CD14-positive monocyte (primary cell): ENCODE data around the gene ITGB3. TPM values are rescaled to one million over a fixed set of nuclear protein-coding genes. Genes with fewer than 3 reads are reported as not detected.
A peak's percentile ranks its signal among the peaks of the same experiment; 100 is the strongest.

Experiments used
- DNase-seq, 3 donors: peaks; one replicate each; pipeline ENCODE4 v3.0.0-alpha.2; 2011 to 2022
- H2AFZ ChIP-seq: 2 replicates; pipeline ENCODE4 v1.6.0; 2012; ENCODE audit warnings: mild to moderate bottlenecking, low read depth, low read length, inconsistent platforms; ENCODE audit not compliant: insufficient read depth, poor library complexity, severe bottlenecking
- H3K27ac ChIP-seq, 2 donors: 1 replicate in 1 of 2; 2 replicates in 1 of 2; pipeline ENCODE4 v1.5.1; 2012 to 2013; ENCODE audit warnings: low read length in 2 of 2, control low read depth in 1 of 2, inconsistent platforms in 1 of 2, low read depth in 1 of 2, mild to moderate bottlenecking in 1 of 2
- H3K27me3 ChIP-seq, 2 donors: one replicate each; pipeline versions ENCODE4 v1.6.0 to v1.6.1; 2011 to 2013; ENCODE audit warnings: low read length in 2 of 2; ENCODE audit not compliant: control insufficient read depth in 2 of 2, insufficient read depth in 2 of 2
- H3K36me3 ChIP-seq, 2 donors: replicated peaks in 1 of 2; 1 replicate in 1 of 2; 2 replicates in 1 of 2; pipeline versions ENCODE4 v1.5.1 to v1.6.1; 2012 to 2013; ENCODE audit warnings: low read length in 2 of 2, control low read depth in 1 of 2, inconsistent platforms in 1 of 2, mild to moderate bottlenecking in 1 of 2; ENCODE audit not compliant: insufficient read depth in 2 of 2, control insufficient read depth in 1 of 2
- H3K4me1 ChIP-seq, 2 donors: 1 replicate in 1 of 2; 2 replicates in 1 of 2; pipeline versions ENCODE4 v1.5.1 to v1.6.1; 2012 to 2013; ENCODE audit warnings: low read length in 2 of 2, control low read depth in 1 of 2, inconsistent platforms in 1 of 2, mild to moderate bottlenecking in 1 of 2, moderate library complexity in 1 of 2; ENCODE audit not compliant: insufficient read depth in 2 of 2, control insufficient read depth in 1 of 2
- H3K4me2 ChIP-seq: replicated peaks from 2 replicates; pipeline ENCODE3; 2012; ENCODE audit warnings: low read length, moderate library complexity, mild to moderate bottlenecking; ENCODE audit not compliant: poor library complexity, severe bottlenecking; ENCODE audit errors: extremely low read depth
- H3K4me3 ChIP-seq, 3 experiments: fragments of 200-600 bp in 1 of 3; sonication (generic) in 1 of 3; replicated peaks in 1 of 3; 1 replicate in 2 of 3; 2 replicates in 1 of 3; pipeline ENCODE4 v1.5.1; 2011 to 2013; ENCODE audit warnings: low read length in 3 of 3, mild to moderate bottlenecking in 3 of 3, control low read depth in 2 of 3, low read depth in 2 of 3, inconsistent platforms in 1 of 3, moderate library complexity in 1 of 3
- H3K79me2 ChIP-seq: 2 replicates; pipeline ENCODE4 v1.6.0; 2012; ENCODE audit warnings: mild to moderate bottlenecking, control low read depth, inconsistent platforms, low read length, moderate library complexity; ENCODE audit not compliant: insufficient read depth
- H3K9ac ChIP-seq: 2 replicates; pipeline ENCODE4 v1.6.0; 2017; ENCODE audit warnings: low read length, mild to moderate bottlenecking; ENCODE audit not compliant: insufficient read depth, poor library complexity, severe bottlenecking
- H3K9me3 ChIP-seq, 2 donors: replicated peaks in 1 of 2; 1 replicate in 1 of 2; 2 replicates in 1 of 2; pipeline versions ENCODE4 v1.5.1 to v1.6.1; 2012 to 2013; ENCODE audit warnings: low read length in 2 of 2, control low read depth in 1 of 2; ENCODE audit not compliant: control insufficient read depth in 1 of 2, insufficient read depth in 1 of 2
- H4K20me1 ChIP-seq: 2 replicates; pipeline ENCODE4 v1.6.0; 2012; ENCODE audit warnings: mild to moderate bottlenecking, low read length, control low read depth, moderate library complexity; ENCODE audit not compliant: insufficient read depth
- H3K27ac Mint-ChIP-seq, 7 donors: one replicate each; pipeline ENCODE4 v1.8.0; 2020; ENCODE audit warnings: mild to moderate bottlenecking in 7 of 7, mixed read lengths in 7 of 7, moderate library complexity in 6 of 7, inconsistent platforms in 2 of 7
- H3K27me3 Mint-ChIP-seq, 3 donors: one replicate each; pipeline ENCODE4 v1.8.0; 2021 to 2022; ENCODE audit warnings: low read depth in 3 of 3, mild to moderate bottlenecking in 3 of 3, mixed read lengths in 3 of 3, moderate library complexity in 3 of 3, inconsistent platforms in 1 of 3
- H3K36me3 Mint-ChIP-seq, 2 donors: one replicate each; pipeline ENCODE4 v1.8.0; 2020; ENCODE audit warnings: mixed read lengths in 2 of 2, inconsistent platforms in 1 of 2, mild to moderate bottlenecking in 1 of 2
- H3K4me1 Mint-ChIP-seq: one replicate; pipeline ENCODE4 v1.8.0; 2020; ENCODE audit warnings: mild to moderate bottlenecking, mixed read lengths
- H3K4me3 Mint-ChIP-seq, 2 donors: one replicate each; pipeline ENCODE4 v1.8.0; 2020; ENCODE audit warnings: mild to moderate bottlenecking in 2 of 2, mixed read lengths in 2 of 2, moderate library complexity in 1 of 2
- H3K9me3 Mint-ChIP-seq, 7 donors: one replicate each; pipeline ENCODE4 v1.8.0; 2020 to 2022; ENCODE audit warnings: mixed read lengths in 7 of 7, mild to moderate bottlenecking in 6 of 7, moderate library complexity in 6 of 7, inconsistent platforms in 2 of 7
- WGBS: methylation state at CpG from one replicate; pipeline ENCODE4 v1.1.5; 2013; ENCODE audit warnings: missing lambda C conversion rate; ENCODE audit not compliant: insufficient coverage; 5-methylcytosine and 5-hydroxymethylcytosine counted together
- intact Hi-C, 2 donors: fragments of 100-400 bp; cut with micrococcal nuclease; formaldehyde crosslinking; loops; one replicate each; pipeline versions ENCODE4 v1.15.0 to v1.15.1; 2023
- polyA plus RNA-seq, 3 donors: library from polyadenylated mRNA; depleted of rRNA in 1 of 3; unstranded in 2 of 3; stranded (reverse) in 1 of 3; fragments of 300-500 nt in 2 of 3; fragments of >200 nt in 1 of 3; fragmentation: Illumina TruSeq in 2 of 3; gene quantifications; 1 replicate in 2 of 3; 2 replicates in 1 of 3; pipeline ENCODE4 v1.2.3, GENCODE V29; 2012 to 2021
- TF ChIP-seq, protein P1 (sequence below): fragments of 200-600 bp; IDR thresholded peaks from one replicate; pipeline ENCODE4 v1.8.0; 2022; ENCODE audit warnings: antibody characterized with exemption, mild to moderate bottlenecking

ITGB3 gene
- polyA plus RNA-seq, 3 donors: 0.01 to 1.6 (median 1.3) TPM

DNA sequence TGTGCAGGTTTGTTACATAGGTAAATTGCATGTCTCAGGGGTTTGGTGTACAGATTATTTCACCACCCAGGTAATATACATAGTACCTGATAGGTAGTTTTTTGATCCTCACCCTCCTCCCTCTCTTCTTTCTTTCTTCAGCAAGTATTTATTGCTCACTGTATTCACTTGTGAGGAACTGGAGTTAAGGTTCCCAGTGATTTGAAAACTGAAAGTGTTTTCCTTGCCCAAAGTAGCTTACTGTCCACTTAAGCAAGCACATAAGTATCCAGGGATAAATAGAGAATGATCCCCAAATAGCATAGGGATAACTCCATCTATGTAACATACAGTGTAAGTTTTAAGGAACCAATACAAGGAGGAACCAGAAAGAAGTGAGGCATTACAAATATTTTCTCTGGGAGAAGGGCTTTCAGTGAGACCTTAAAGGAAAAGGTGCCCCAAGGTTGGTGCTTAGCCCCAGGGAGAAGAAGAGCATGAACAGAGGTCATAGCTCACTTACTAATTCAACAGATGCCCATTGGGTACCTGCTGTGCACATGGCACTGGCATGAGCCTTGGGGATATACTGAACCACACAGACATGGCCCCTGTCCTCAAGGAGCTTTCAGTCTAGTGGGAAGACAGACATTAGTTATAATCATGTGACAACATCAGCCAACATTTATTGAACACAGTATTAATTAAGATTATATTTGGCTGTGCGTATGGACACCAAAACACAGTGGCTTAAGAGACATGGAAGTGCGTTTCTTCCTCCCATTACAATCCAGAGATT lies 27.5 kb upstream of the ITGB3 start:
- Histone ChIP-seq H3K79me2 (no peaks in the 10 kb centered on the region), H3K27ac (no peak overlapping the region), H2AFZ (no peak overlapping the region), H3K4me2 (no peak overlapping the region), H3K36me3 (no peaks in the 10 kb centered on the region), H3K9ac (no peak overlapping the region), H4K20me1 (no peaks in the 10 kb centered on the region), H3K27me3 (peaks cover 0 to 3% of the 10 kb centered on the region in 2 donors), H3K9me3 (peaks cover 0 to 4% of the 10 kb centered on the region in 2 donors), H3K4me1 (peaks cover 17 to 26% of the 10 kb centered on the region in 2 donors), H3K4me3 (peak overlapping the region in 1 of 3 experiments; percentile 20)
- Mint-ChIP-seq H3K9me3 (peaks cover 0 to 11% (median 3%) of the 10 kb centered on the region in 7 donors), H3K27me3 (peaks cover 11 to 17% (median 15%) of the 10 kb centered on the region in 3 donors), H3K36me3 (no peaks in the 10 kb centered on the region), H3K27ac (peak overlapping the region in 1 of 7 donors; percentile 17), H3K4me1 (peaks cover 33% of the 10 kb centered on the region), H3K4me3 (peak overlapping the region in 1 of 2 donors; percentile 17)
- no peak for DNase-seq
- TF ChIP-seq, protein P1, sequence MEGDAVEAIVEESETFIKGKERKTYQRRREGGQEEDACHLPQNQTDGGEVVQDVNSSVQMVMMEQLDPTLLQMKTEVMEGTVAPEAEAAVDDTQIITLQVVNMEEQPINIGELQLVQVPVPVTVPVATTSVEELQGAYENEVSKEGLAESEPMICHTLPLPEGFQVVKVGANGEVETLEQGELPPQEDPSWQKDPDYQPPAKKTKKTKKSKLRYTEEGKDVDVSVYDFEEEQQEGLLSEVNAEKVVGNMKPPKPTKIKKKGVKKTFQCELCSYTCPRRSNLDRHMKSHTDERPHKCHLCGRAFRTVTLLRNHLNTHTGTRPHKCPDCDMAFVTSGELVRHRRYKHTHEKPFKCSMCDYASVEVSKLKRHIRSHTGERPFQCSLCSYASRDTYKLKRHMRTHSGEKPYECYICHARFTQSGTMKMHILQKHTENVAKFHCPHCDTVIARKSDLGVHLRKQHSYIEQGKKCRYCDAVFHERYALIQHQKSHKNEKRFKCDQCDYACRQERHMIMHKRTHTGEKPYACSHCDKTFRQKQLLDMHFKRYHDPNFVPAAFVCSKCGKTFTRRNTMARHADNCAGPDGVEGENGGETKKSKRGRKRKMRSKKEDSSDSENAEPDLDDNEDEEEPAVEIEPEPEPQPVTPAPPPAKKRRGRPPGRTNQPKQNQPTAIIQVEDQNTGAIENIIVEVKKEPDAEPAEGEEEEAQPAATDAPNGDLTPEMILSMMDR: no peak
- whole genome bisulfite sequencing: 100% methylated on average over 1 of the region's 2 CpGs
- intact Hi-C loops: no loop called here

DNA sequence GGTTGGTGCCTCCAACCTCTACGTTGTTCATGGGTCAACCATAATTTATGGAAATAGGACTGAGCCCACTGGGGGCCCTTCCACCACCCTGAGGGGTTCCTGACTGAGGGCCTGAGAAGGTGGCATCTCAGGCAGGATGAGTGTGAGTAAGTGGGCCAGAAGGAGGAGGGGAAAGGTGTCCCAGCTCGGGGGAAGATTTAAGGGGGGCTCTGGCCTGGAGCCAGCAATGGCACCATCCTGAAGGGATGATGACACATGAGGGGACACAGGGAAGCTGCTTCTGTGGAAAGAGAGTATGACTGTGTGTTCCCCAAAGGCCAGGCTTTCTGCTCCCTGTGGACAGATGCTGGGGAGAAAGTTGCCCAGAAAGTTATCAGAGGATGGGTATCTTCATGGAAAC lies 25.8 kb upstream of the ITGB3 start:
- TF ChIP-seq, protein P1: no peak
- Histone ChIP-seq H4K20me1 (no peaks in the 10 kb centered on the region), H3K79me2 (no peaks in the 10 kb centered on the region), H3K4me3 (no peak overlapping the region), H3K9ac (no peak overlapping the region), H3K4me2 (no peak overlapping the region), H2AFZ (no peak overlapping the region), H3K27me3 (no peaks in the 10 kb centered on the region), H3K36me3 (no peaks in the 10 kb centered on the region), H3K9me3 (peaks cover 0 to 4% of the 10 kb centered on the region in 2 donors), H3K4me1 (peaks cover 17 to 26% of the 10 kb centered on the region in 2 donors), H3K27ac (no peak overlapping the region)
- Mint-ChIP-seq H3K27me3 (peaks cover 6 to 11% (median 8%) of the 10 kb centered on the region in 3 donors), H3K36me3 (no peaks in the 10 kb centered on the region), H3K27ac (no peak overlapping the region), H3K4me1 (peaks cover 32% of the 10 kb centered on the region), H3K4me3 (no peak overlapping the region), H3K9me3 (peaks cover 0 to 11% (median 2%) of the 10 kb centered on the region in 7 donors)
- intact Hi-C loops: loop anchor here in 1 of 2 donors (2.0 kb wide), 1 partner anchor 87 kb away; no protein-coding TSS in a partner anchor
- 100% methylated on average over 1 of the region's 2 CpGs for WGBS
- DNase-seq: no peak
